Endodermal cell (in vitro differentiated cells): ENCODE measurements around the gene PLCB1. TPM values are rescaled to one million over a fixed set of nuclear protein-coding genes. Genes with fewer than 3 reads are reported as not detected.

Source experiments
- DNase-seq: peaks from one replicate; pipeline ENCODE4 v3.0.0-alpha.2; 2017
- H3K27ac ChIP-seq: 2 replicates; pipeline ENCODE4 v1.5.1; 2013; ENCODE audit warnings: mild to moderate bottlenecking, low read depth, low read length, moderate library complexity
- H3K27me3 ChIP-seq: 2 replicates; pipeline ENCODE4 v1.6.1; 2013; ENCODE audit warnings: mild to moderate bottlenecking, low read length, moderate library complexity; ENCODE audit not compliant: insufficient read depth, control insufficient read depth, poor library complexity, severe bottlenecking
- H3K36me3 ChIP-seq: 2 replicates; pipeline ENCODE4 v1.7.0; 2013; ENCODE audit warnings: mild to moderate bottlenecking, low read length, moderate library complexity; ENCODE audit not compliant: control insufficient read depth, insufficient read depth
- H3K4me1 ChIP-seq: one replicate; pipeline ENCODE4 v1.7.0; 2013; ENCODE audit warnings: low read length; ENCODE audit not compliant: control insufficient read depth, insufficient read depth
- H3K4me3 ChIP-seq: 2 replicates; pipeline ENCODE4 v1.5.1; 2013; ENCODE audit warnings: mild to moderate bottlenecking, low read length, moderate library complexity
- H3K9ac ChIP-seq: 2 replicates; pipeline ENCODE4 v1.6.1; 2013; ENCODE audit warnings: mild to moderate bottlenecking, low read length, moderate library complexity; ENCODE audit not compliant: poor library complexity, severe bottlenecking; ENCODE audit errors: extremely low read depth
- H3K9me3 ChIP-seq: 2 replicates; pipeline ENCODE4 v1.6.1; 2013; ENCODE audit warnings: mild to moderate bottlenecking, low read length, moderate library complexity; ENCODE audit not compliant: control insufficient read depth
- H3K27ac Mint-ChIP-seq: 2 replicates; pipeline ENCODE4 v1.8.0; 2020; ENCODE audit warnings: mixed read lengths
- H3K27me3 Mint-ChIP-seq: 2 replicates; pipeline ENCODE4 v1.8.0; 2021; ENCODE audit warnings: mild to moderate bottlenecking, mixed read lengths; ENCODE audit not compliant: insufficient read depth
- H3K36me3 Mint-ChIP-seq: 2 replicates; pipeline ENCODE4 v1.8.0; 2020; ENCODE audit warnings: low read depth, mixed read lengths
- H3K4me1 Mint-ChIP-seq: 2 replicates; pipeline ENCODE4 v1.8.0; 2020; ENCODE audit warnings: mixed read lengths
- H3K4me3 Mint-ChIP-seq: 2 replicates; pipeline ENCODE4 v1.8.0; 2020; ENCODE audit warnings: mild to moderate bottlenecking, moderate library complexity, mixed read lengths
- H3K9me3 Mint-ChIP-seq: 2 replicates; pipeline ENCODE4 v1.8.0; 2020; ENCODE audit warnings: mild to moderate bottlenecking, mixed read lengths
- CTCF ChIP-seq: fragments of 200-600 bp; sonication (generic); conservative IDR thresholded peaks from 2 replicates; pipeline ENCODE4 v1.5.0; 2021; ENCODE audit warnings: antibody characterized with exemption, mild to moderate bottlenecking
- WGBS, 2 experiments: methylation state at CpG; one replicate each; pipeline versions ENCODE4 v1.1.5 to v1.1.7; 2013; ENCODE audit warnings: missing lambda C conversion rate in 2 of 2, mixed read lengths in 1 of 2; ENCODE audit not compliant: insufficient coverage in 1 of 2, insufficient read length in 1 of 2; 5-methylcytosine and 5-hydroxymethylcytosine counted together
- total RNA-seq, 2 donors: library from RNA; stranded (reverse); fragmentation: NEBNext Ultra II Directional in 1 of 2; extraction: Animal tissue kit (Norgen Biotek cat#: 25700) in 1 of 2; gene quantifications; 2 replicates in 1 of 2; 3 replicates in 1 of 2; pipeline ENCODE4 v1.2.1, GENCODE V29; 2021

The PLCB1 gene
- total RNA-seq, 2 donors from 2014 or later, result 15.3 to 16.5 TPM

DNA sequence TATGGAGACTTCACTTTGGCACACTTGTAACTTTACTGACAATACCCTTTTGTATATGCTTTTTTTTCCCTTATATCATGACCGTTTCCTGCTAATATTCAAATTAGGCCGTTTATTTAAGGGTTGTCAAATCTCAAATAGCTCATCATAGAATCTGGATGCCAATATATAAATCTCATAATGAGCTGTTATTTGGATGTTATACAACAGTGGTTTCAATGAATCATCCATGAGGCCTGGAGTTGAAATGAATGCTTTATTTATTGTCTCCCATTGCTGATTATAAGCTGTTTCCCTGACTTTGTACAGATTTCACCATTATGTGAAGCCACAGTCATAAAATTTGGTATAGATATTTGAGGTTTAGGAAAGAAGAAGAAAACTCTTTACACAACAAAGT lies 256.1 kb downstream of the PLCB1 start:
- Histone ChIP-seq H3K9me3 (no peaks in the 10 kb centered on the region), H3K4me1 (peaks cover 5% of the 10 kb centered on the region), H3K36me3 (no peaks in the 10 kb centered on the region), H3K9ac (no peak overlapping the region), H3K27ac (peak overlapping the region; percentile 8), H3K4me3 (no peak overlapping the region), H3K27me3 (no peaks in the 10 kb centered on the region)
- Mint-ChIP-seq H3K4me1 (peaks cover 28% of the 10 kb centered on the region), H3K9me3 (peaks cover 2% of the 10 kb centered on the region), H3K27ac (no peak overlapping the region), H3K4me3 (no peak overlapping the region), H3K36me3 (no peaks in the 10 kb centered on the region), H3K27me3 (no peaks in the 10 kb centered on the region)
- no peak for DNase-seq
- no peak for TF ChIP-seq CTCF
- 80 to 97% methylated on average over 2 of the region's 2 CpGs for WGBS, 2 experiments

GRCh38 chr20:8388707-8389106 lies 256.6 kb downstream of the PLCB1 start:
- Histone ChIP-seq H3K27ac (no peak overlapping the region), H3K36me3 (no peaks in the 10 kb centered on the region), H3K9ac (no peak overlapping the region), H3K4me3 (no peak overlapping the region), H3K4me1 (peaks cover 5% of the 10 kb centered on the region), H3K27me3 (no peaks in the 10 kb centered on the region), H3K9me3 (no peaks in the 10 kb centered on the region)
- Mint-ChIP-seq H3K27me3 (no peaks in the 10 kb centered on the region), H3K4me1 (peaks cover 28% of the 10 kb centered on the region), H3K36me3 (no peaks in the 10 kb centered on the region), H3K9me3 (no peaks in the 10 kb centered on the region), H3K27ac (no peak overlapping the region), H3K4me3 (no peak overlapping the region)
- WGBS, 2 experiments, result 100% methylated on average over 1 of the region's 1 CpG; no CpG with 5 or more reads in 1 of the 2 experiments
- no peak for DNase-seq
- no peak for TF ChIP-seq CTCF

GRCh38 chr20:8389381-8390036 lies 257.4 kb downstream of the PLCB1 start:
- WGBS, 2 experiments, result 46 to 91% methylated on average over 4 to 7 of the region's 7 CpGs
- Histone ChIP-seq H3K9me3 (no peaks in the 10 kb centered on the region), H3K9ac (no peak overlapping the region), H3K36me3 (no peaks in the 10 kb centered on the region), H3K4me3 (no peak overlapping the region), H3K27me3 (no peaks in the 10 kb centered on the region), H3K27ac (no peak overlapping the region), H3K4me1 (peaks cover 5% of the 10 kb centered on the region)
- no peak overlapping the region for H3K4me3 Mint-ChIP-seq
- H3K36me3 Mint-ChIP-seq, result no peaks in the 10 kb centered on the region
- TF ChIP-seq CTCF, result peak; percentile 77
- H3K27ac Mint-ChIP-seq, result no peak overlapping the region
- H3K9me3 Mint-ChIP-seq, result no peaks in the 10 kb centered on the region
- no peak for DNase-seq
- no peaks in the 10 kb centered on the region for H3K27me3 Mint-ChIP-seq
- peaks cover 26% of the 10 kb centered on the region for H3K4me1 Mint-ChIP-seq
